GDM1 (cell line): ENCODE results near the gene HEMGN.

Source experiments
- DNase-seq: peaks from one replicate; lab custom pipeline; 2025; lab: John Stamatoyannopoulos, UW

The HEMGN gene

DNA sequence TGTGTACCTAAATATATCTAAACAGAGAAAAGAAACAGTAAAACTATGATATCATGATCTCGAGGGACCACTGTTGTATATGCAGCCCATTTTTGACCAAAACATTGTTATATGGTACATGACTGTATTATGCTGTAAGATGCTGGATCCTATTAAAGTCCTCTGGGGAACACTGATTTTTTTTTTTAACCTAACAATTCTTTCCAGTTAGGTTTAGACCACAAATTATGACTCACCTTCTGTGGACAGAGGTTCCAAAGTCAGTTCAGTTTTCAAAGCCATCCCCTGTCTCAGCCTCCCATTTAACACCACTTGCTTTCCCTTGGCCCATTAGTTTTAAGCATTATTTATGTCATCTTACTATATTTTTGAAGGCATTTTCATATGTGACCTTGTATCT lies 42.8 kb downstream of the HEMGN start:
- no peak for DNase-seq

DNA sequence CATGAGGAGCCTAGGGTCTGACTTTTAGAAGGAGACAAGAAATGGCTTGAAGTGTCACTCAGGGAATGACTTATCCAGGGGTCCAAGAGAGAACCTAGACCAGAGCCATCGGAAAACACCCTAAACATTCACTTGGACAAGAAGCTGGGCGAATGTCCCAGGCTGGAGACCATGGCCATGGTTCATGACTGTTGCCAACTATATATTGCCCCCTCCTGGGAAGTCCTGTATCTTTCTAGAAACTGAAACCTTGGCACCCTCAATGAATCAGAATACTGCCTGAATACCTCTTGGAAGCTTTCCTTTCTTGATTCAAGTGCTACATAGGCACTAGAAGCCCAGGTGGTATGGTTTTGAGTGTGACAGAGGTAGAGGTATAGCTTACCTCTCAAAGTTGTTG lies 45.6 kb downstream of the HEMGN start:
- DNase-seq = no peak

DNA sequence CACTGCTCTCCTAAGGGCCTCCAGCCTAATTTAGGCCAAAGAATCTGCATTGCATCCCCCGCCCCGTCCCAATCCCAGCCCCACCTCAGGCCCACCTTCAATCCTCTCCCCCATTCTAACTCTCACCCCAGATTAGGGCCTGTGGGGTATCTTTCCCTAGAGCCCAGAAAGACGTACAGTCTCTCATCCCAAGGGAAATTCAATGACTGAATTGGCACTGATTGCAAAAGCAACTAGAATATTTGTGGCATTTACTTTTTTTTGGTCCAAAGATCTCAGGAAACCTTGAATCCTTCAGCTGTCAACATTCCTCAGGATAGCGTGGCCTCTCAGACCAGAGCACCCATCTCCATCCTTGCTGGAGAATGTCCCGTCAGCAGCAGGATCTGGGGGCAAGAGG lies 46.2 kb downstream of the HEMGN start:
- no peak for DNase-seq

DNA sequence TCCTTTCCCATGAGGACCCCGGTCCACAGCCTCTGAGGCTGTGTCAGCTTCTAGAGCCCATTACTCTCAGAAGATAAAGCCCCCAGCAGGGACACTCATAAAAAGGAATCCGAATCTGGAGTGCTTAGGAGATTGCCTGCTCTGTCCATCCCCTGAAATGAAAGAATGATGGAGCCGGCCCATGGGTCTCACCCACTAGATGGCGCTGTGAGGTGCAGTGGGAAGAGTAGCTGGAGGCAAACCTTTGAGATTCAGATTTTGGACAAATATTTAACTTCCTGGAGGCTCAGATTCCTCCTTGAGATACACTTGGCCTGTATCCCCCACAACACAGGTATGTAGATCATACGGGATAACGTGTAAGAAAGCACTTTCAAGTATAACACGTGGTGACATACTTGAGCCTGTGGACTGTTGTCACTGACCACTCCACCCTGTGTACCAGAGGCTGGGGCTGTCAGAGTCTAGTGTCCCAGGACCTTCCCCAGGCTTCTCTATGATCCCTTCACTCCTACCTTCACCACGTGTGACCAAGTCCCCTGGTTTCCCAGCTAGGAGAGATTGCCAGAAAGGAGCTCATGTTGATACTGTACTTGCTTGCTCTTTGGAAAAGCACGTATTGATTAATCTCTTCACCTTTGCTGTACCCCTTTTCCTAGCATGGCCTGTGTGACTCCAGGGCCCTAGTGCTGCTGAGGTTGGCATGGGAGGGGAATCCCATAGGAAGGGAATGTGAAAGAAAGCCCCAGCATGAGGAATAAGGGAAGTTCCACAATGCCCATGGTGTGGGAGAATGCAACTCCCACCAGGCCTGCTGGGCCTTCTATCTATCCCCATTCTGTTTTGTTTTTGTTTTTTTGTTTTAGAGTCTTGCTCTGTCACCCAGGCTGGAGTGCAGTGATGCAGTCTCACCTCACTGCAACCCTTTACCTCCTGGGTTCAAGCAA lies 47.8 kb downstream of the HEMGN start:
- DNase-seq = no peak

DNA sequence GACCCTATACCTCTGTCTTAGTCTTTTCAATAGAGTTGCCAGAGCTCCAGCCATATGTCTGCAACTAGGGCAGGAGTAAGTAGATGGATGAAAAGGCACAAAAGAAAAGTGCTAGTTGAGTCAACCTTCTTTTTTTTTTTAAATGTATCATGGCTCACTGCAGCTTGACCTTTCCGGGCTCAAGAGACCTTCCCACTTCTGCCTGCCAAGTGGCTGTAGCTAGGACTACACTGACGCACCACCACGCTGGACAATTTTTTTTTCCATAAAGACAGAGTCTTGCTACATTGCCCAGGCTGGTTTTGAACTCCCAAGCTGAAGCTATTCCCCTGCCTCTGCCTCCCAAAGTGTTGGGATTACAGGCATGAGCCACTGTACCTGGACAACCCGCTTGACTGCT lies 57.6 kb downstream of the HEMGN start:
- DNase-seq = no peak
